HG03175 (cell line): ENCODE results near the gene KCTD18.

Experiments
- ATAC-seq: cut with Tn5 transposase; IDR thresholded peaks from one replicate; pipeline ENCODE4 v1.9.1; 2021; ENCODE audit warnings: mild to moderate bottlenecking, moderate library complexity; ENCODE audit not compliant: unreplicated experiment

The KCTD18 gene

DNA sequence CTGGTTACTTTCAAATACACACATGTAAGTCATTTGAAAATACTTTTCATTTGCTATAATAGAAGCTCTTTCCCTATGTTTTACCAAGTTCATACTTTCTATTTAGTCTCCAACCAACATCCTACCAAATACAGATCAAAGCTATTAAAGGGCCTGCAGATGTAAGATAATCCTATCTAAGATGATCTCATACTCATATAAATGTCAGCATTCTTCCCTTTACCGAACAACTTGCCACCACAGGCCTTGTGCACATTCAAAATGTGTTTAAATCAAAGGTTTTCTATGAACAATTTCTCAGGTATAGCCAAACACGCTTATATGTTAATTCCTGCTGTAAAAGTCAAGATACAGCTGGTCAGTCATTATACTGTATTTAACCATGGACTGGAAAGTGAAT lies 23.3 kb downstream of the KCTD18 start:
- no peak for ATAC-seq

- ATAC-seq = no peak
Measured at GRCh38 chr2:200484934-200485333, 24.9 kb downstream of the KCTD18 start.

GRCh38 chr2:200483729-200484198 lies 26.1 kb downstream of the KCTD18 start:
- peak; percentile 64 for ATAC-seq

DNA sequence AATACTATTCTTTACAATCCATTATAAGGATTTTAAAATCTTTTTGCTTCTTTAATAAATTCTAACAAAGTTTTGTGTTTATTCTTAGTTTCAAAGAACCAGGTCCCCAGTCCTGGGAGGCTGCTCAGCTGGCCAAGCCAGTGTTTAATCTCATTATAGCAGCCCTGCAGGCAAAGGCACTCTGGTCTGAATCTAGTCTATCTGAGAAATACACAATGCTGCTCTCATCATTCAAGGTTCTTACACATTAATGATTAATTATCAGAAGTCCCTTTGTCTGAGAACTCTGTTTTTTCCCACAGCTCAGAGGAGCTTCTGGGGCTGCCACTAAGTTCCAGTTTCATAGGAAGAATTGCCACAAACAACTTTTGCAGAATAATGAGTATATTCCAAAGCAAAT lies 27.7 kb downstream of the KCTD18 start:
- ATAC-seq = peak; percentile 69

GRCh38 chr2:200479692-200480265 lies 30.1 kb downstream of the KCTD18 start:
- ATAC-seq = no peak

DNA sequence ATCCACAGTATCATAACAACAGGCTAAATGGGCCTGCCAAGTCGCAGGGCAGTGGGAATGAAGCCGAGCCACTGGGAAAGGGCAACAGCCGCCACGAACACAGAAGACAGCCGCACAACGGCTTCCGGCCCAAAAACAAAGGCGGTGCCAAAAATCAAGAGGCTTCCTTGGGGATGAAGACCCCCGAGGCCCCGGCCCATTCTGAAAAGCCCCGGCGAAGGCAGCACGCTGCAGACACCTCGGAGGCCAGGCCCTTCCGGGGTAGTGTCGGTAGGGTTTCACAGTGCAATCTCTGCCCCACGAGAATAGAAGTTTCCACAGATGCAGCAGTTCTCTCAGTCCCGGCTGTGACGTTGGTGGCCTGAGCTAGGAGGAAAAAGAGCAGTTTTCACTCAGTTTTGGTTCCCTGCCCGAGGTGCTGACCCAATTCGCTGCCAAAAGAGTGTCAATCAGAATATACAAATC lies 32.2 kb downstream of the KCTD18 start:
- no peak for ATAC-seq

DNA sequence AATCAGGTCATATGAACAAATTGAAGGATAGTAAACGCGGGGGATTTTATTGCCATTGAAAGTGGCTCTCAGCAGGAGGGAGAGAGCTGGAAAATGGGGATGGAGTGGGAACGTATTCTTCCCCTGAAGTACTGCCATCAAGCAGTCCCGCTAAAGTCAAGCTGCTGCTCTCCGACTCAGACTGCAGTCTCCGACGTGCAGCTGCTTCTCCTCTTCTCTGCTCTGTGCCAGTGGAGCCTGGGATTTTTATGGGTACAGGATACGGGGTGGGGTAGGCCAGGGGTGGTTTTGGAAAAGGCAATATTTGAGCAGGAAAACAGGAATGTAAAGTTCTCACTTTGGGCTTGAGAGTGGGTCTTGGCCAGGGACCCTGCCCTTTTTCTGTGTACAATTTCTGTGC lies 33.0 kb downstream of the KCTD18 start:
- no peak for ATAC-seq

DNA sequence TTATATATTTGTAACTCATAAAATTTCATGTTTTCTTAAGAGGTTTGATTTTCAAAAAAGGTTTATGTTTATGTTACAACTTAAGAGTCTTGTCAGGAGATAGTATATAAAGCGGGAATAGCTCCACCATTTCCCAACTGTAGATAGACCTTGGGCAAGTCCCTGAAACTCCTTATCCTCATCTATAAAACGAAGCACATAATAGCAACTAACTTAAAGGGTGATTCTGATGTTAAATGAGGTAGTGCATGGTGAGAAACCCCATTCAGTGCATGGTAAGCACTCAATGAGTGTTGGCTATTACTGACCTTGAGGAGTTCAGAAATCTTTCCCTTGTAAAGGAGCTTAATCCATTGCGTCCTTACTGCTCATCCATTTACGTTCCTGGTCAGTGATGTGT lies 34.1 kb downstream of the KCTD18 start:
- no peak for ATAC-seq

DNA sequence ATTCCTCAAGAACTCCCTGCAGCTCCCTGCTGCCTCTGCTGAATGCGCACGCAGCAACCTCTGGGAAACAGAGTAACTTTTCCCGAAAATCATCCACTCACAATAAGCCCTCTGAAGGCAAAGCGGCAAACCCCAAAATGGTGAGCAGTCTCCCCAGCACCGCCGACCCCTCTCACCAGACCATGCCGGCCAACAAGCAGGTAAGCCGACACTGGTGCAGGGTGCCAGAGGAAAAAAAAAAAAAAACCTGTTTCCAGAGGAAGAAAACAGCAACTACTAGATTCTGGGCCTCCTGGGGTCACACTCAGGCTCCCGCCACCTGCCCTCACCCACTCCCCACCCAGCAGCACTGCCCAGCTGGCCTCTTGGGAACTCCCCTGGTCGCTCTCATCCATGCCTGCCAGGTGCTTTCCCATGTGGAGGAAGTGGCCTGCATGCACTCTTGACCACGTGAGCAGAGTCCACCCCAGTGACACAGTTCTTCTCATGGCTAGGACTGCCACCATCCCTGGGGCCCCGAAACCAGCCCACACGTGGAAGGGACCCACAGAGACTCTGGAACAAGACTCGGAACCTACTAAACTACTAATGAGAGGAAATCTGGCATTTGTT lies 36.9 kb downstream of the KCTD18 start:
- ATAC-seq = no peak

GRCh38 chr2:200471928-200472645 lies 37.8 kb downstream of the KCTD18 start:
- peak; percentile 9 for ATAC-seq

- peak; percentile 84 for ATAC-seq
Measured at GRCh38 chr2:200471324-200471848, 38.5 kb downstream of the KCTD18 start.

DNA sequence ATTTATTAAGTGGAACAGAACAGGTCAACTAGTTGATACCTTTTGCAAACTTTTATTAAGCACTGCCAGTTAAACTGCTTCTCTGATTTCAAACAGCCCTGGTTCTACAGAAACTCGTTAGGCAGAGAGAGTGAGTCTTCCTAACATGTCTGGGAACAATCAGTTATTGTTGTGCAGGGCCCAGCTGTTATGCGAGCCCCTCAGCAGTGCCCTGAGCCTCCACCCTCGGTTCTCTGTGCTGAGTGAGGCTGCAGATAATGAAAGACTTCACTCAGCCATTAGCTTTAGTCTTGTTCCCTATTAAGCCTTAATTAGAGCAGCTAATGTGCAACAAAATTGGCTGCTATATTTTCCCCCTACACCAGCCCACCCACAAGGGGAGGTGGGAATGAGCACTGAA lies 39.6 kb downstream of the KCTD18 start:
- no peak for ATAC-seq

GRCh38 chr2:200469708-200470211 lies 40.1 kb downstream of the KCTD18 start:
- ATAC-seq = no peak

- ATAC-seq = no peak
Measured at GRCh38 chr2:200467806-200468681, 41.8 kb downstream of the KCTD18 start.

- peak; percentile 28 for ATAC-seq
Measured at GRCh38 chr2:200466425-200467418, 43.1 kb downstream of the KCTD18 start.

DNA sequence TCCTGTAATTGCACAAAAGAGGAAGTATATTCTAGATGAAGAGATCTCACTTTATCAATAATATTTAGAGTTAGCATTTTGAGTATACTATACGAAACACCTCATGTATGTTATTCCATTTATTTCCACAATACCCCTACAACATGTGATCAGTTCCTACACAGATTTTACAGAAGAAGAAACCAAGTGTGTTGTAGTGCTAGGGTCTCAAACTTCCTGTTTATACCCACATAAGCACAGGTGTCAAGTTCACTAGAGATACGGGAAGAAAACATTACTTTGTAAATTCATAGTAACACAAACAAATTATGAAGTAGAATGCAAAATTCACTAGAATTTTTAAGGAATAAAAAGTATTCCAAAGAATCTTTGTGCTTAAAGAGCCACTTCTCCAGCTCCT lies 46.4 kb downstream of the KCTD18 start:
- no peak for ATAC-seq

GRCh38 chr2:200461846-200462710 lies 47.8 kb downstream of the KCTD18 start:
- no peak for ATAC-seq

- no peak for ATAC-seq
Measured at GRCh38 chr2:200459101-200459500, 50.8 kb downstream of the KCTD18 start.

- ATAC-seq = no peak
Measured at GRCh38 chr2:200456567-200456966, 53.3 kb downstream of the KCTD18 start.
